GM18907 (cell line): ENCODE data around the gene FGF10.

Experiments
- ATAC-seq: cut with Tn5 transposase; IDR thresholded peaks from one replicate; pipeline ENCODE4 v1.9.1; 2021; ENCODE audit warnings: mild to moderate bottlenecking, moderate library complexity; ENCODE audit not compliant: unreplicated experiment

Gene FGF10

GRCh38 chr5:44260793-44261192, 128.4 kb downstream of the FGF10 start:
- no peak for ATAC-seq

DNA sequence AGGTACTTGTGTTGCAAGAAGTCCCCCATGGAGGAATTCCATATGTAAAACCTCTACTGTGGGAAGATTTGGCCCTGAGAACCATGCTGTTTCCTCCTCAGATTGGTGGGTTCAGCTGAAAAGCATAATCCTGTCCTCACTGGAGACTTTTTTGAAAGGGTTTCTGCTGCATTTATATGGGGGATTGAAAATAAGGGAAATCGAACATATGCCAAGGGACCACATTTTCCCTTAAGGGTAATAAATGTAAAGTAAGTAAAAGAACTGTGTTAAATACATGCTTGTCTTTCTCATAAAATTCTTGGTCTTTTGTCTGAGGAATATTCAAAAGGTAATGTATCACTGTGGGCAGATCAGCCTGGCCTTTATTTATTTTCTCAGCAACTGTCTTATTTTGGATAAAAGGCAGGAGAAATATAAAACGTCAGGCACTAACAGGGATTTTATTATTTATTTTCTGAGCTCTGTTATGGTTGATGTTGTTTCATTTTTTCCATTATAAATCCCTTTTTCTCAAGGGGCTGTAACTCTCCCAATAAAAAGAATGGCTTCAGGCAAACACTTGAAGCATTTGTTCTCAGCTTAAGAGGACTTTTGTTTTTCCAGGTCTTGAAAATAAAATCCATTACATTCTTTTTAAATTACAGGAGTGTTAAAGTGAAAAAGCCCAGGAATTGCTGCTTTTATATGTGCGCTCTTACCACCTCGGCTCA, 131.4 kb downstream of the FGF10 start:
- ATAC-seq: no peak

DNA sequence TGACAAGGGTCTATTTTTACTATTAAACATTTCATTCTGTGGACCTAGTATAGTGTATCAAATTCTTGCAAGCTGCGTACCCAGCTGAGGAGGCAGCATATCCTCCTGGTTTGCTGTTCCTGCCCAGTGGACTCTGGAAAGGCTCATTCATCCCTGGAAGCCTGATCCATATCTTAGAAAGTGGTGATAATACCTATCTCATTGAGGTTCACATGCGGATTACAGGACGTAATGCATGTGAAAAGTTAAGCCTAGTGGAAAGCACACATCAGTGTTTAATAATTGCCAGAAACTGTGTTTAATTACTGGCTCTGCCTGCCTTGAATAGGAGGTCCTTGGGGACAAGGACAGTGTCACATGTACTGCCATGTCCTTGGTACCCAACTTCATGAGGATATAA, 132.0 kb downstream of the FGF10 start:
- no peak for ATAC-seq
